Activated CD4-positive, alpha-beta T cell treated with anti-CD3 and anti-CD28 coated beads, Interleukin-2, amount 50 U/mL, for 24 hours (primary cell): ENCODE data around the gene HADH.
"Not testable (repeated sequence)": the region's sequence is repeated elsewhere in the genome, so short reads cannot be mapped to it uniquely, and the experiment has no call there.

Experiments used
- DNase-seq, 2 donors: peaks; one replicate each; pipeline ENCODE4 v3.0.0-alpha.2; 2020; ENCODE audit warnings: low read depth in 1 of 2, low spot score in 1 of 2

Gene HADH

DNA sequence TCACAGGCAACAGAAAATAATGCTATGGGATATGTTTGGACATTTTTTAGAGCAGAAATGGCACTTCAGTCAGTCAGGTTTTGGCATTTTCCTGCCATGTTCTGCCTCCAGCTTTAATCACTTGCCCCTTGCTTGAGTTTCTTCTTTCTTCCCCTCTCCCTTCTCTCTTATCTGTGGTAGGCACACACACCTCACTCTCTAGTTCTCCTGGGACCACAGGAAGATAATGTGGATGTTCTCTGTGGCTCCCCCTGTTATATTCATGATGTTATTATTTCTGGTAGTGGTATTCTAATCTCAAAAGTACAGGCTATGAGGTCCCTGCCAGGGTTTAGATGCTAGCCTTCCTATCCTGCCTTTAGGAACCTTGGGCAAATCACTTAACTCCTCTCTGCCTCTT is 5.2 kb downstream of the HADH start:
- DNase-seq = no peak

DNA sequence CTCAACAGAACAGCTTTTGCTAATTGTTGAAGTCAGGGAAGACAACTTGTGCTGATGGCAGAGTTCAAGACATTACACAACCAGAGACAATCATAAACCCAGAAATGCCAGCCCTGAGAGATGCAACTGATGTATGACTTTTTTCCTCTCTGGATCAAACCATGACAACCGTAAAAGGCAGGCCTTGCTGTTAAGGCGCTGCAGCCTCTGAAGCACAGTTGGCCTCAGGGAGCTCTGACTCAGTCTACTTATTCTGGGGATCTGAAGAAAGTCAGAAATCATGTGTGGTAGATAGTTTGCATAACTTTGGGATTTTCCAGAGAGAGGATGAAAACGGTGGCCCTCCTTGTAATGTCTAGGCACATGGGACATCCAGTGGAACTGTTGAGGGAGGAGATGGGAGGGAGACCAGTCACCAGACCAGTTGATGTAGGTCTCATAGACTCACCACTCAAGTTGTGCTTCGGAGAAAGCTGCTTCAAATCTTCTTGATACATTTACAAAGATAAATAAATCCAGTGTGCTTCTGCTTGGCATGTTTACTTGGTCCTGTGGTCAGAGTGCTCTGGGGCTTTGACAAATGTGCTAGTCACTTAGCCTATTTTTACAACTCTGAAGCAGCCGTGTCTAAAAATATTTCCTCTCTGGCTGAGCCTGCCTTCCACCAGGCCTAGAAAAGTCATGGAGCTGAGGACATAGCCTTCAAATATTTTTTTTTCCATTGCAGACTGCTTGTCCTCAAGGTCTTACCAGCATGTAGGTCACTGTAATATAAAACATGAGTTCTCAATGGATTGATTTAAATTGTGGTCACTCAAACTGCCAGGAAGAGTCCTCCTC is 7.5 kb downstream of the HADH start:
- no peak for DNase-seq

DNA sequence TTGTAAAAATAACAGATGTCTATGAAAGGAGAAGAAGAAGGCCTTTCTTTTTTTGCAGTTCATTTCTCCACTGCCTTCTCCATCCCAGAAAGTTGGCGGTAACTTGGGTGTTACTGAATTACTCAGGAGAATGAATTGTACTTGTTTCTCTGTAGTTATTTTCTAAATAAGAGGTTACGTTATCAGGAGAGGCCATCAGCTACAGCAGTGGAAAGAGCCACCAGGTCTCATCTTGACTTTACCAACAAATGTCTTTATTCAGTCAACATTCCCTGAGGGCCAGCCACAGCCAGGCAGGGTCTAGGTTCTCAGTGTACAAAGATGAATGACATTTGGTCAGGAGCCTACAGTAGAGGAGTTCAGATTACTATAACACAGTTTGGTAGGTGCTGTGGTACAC is 8.1 kb downstream of the HADH start:
- no peak for DNase-seq

DNA sequence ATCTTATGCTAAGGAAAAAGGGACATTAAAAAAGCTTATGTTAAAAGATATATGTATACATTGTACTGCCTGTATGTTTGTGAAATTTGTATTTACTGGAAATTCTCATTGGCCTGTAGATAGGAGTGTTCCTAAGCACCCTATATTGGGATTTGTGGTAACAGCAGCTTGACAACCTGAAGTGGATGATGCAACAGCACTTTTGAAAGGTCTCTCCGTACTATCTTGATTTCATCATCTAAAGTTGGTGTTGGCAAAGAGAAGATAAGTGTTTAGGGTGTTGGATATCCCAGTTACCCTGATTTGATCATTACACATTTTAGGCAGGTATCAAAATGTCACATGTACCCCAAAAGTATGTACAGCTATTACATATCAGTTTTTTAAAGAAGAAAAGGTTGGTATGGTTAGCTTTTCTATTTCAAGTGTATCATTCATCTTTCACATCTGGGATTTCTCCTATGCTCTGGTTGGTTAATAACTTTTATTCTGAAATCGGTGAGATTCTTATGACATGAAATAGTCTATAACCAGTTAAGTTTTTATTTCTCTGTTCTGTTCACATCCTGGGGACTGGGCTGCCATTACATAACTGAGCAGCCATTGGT is 10.3 kb downstream of the HADH start:
- no peak for DNase-seq

DNA sequence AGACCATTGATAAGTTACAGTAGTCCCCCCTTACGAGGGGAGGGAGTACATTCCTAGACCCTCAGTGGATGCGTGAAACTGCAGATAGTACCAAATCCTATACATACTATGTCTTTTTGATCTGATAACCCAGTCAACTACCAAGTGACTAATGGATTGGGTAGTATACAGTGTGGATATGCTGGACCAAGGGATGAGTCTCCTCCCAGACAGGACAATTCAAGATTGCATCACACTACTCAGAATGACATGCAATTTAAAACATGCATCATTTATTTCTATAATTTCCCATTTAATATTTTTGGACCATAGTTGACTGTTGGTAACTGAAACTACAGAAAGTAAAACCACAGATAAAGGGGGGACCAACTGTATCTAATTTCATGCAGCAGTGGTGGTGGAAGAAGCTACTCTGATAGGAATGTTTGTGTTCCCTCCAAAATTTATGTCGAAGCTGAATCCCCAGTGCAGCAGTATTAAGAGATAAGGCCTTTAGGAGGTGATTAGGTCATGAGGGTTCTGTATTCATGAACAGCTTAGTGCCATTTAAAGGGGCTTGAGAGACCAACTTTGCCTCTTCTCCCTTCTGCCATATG is 11.9 kb downstream of the HADH start:
- no peak for DNase-seq

DNA sequence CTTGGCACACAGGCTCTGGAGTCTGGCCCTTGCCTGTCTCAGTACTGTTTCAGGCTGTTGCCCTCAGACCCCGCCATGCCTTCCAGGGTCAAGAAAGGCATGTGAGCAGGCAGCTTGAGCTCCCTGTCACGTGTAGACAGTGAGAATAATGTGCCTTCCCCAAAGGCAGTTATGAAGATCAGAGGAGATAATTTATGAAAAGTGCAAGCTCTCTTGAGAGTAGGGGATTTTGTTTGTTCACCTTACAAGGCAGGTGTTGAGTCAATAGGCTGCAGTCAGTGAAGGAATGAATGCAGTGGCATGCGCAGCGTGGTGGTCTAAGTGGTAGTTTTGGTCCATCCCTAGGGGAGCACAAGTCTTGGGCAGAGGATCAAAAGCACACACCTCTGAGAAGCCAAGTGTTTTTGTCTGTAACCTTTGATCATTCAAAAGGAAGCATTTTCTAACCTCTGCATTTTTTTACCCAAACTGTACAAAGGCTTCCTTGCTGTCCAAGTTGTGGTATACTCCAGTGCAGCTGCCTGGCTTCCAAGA is 14.4 kb downstream of the HADH start:
- no peak for DNase-seq

DNA sequence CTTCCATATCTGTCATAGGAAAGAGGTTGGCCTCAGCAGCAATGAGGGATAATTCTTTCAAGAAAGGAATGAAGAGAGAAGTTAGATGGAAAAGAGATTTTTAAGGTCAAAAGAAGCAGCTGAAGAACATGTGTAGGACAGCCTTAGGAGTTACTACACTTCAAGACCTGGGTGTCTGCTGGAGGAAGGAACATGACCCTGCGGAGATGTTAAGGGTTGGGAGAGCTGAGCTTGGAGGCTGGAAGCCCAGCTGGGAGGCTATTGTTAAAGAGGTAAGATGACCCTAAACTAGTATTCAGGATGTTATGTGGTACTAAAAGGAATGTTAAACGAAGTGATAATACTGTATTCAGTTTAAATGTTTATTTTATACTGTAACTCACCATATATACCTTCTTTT is 15.0 kb downstream of the HADH start:
- DNase-seq = no peak

DNA sequence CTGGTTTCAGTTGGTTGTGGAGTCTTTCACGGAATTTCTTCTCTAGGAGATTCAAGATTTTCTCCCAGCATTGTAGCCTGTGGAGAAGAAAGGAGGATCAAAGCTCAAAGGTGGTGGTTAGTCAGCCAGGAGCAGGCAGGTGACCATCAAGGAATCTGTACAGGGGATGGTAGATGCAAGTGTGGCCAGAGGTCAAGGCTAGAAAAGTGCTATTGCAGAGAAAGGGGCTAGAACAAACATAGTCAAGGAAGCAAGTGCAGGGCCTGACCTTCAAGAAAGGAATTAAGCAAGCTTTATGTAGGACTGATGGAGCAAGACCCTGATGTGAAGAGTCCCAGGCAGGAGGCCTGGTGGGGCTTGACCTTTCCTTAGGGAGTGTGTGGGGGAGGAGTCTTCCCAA is 16.1 kb downstream of the HADH start:
- DNase-seq = no peak

DNA sequence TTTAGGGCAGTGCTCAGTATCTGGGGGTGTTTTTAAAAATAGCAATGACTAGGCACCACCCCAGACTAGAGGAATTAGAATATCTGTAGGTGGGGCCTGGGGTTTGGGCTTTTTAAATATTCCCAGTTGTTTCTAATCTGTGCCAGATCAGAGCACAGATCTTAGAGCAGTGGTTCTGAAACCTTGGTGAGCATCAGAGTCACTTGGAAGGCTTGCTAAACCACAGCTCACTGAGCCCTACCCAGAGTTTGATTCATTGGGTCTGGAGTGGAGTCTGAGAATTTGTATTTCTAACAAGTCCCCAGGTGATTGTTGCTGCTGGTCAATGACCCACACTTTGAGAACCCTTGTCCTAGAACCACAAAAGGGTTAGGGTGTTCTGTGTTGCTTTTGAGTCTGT is 16.7 kb downstream of the HADH start:
- DNase-seq = no peak

DNA sequence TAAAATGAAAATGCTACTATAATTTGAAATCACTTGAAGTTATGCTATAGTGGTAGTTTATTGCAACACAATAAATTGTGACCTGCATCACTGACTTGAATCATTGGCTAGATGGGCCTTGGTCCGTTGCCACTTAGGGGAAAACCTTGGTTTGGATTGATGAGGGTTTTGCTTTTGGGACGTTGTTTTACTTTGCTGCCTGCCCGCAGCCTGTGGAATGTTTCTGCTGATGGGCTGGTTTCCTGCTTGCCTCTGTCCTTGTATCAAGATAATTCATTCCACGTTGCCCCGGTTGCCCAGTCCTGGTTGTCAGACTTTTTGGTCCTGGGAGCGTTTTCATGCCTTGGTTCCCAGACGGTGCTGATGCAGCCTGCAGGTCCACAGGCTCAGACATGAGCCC is 18.3 kb downstream of the HADH start:
- no peak for DNase-seq

DNA sequence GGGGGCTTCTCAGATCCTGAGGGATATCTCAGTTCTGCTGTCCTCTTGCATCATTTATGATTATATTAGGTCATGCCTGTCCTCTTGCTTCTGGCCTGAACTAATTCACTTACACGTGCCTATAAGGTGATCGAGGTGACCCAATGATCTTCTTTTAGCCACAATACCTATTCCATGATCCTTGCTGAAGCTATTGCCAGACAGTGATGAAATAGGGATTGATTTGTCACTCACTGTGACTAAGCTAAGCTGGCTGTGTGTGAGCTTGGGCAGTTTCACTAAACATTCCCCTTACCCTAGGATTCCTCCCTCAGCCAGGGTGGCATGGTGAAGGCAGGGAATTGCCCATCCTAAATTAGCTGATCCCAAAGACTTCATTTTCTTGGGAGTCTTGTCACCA is 19.0 kb downstream of the HADH start:
- DNase-seq = no peak

DNA sequence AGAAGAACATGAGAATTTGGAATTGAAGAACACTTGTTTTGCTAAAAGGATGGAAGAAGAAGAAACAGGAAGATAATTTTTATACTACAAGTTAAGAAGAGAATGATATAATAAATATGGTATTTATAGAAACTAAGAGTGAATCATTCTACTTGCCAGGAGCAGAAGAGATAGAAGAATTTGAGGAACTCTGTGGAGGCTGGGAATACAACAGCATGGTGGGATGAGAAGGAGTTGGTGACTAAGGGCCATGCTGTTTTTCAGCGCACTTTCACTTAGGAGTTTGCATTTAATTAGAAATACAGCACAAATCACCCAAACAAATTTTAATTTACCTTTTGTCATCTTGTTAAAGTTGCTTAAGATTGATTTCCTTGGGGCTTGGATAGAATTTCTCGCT is 20.5 kb downstream of the HADH start:
- no peak for DNase-seq

DNA sequence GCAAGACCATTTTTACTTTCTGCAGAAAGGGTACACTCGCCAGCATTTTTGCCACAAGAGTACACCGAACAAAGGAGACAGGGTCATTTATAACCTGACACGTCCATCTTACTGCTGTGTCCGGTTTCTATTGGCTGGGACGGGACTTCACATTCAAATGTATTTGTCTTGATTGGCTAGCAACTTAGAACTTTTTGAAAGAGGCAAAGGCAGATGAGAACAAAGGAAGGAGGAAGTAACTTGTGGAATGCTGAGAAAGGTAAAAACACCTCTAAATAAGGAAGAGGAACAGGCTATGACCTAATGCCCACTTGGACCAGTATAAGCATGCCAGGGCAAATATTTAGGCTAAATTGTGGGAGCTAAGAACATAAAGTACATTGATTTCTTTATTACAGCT is 22.7 kb downstream of the HADH start:
- not testable (repeated sequence) for DNase-seq

DNA sequence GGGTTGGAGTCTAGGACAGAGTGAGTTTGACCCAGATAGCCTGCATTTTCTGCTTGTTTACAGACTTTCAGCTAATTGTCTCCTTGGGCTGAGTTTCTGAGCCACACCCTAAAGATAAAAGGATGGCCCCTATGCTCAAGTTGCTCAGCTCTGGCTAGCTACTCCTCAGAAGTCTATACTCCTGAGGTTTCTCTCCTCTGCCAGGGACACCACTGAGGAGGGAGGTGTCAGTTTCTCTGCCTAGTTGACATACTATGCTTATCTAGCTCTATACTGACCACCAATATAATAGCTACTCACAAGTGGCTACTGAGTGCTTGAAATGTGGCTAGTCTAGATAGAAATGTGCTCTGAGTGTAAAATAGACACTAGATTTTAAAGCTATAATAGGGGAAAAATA is 23.6 kb downstream of the HADH start:
- no peak for DNase-seq

DNA sequence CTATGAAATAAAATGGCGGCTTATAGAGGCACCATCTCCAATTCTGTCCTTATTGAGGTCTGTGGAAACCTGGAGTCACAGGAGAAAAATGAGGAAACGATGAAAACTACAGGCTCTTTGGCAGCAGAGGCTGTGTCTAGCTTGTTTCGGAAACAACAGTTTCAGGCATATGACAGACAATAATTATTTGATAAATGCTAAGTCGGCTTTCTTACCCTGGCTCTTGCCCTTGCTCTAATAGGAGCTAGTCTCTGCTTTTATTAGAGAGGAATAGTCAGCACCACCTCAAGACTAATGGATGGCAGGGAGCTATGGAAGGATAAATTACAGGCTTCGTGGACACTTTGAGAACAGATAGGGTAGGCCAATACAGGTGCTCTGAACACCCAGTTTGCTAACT is 24.3 kb downstream of the HADH start:
- no peak for DNase-seq

DNA sequence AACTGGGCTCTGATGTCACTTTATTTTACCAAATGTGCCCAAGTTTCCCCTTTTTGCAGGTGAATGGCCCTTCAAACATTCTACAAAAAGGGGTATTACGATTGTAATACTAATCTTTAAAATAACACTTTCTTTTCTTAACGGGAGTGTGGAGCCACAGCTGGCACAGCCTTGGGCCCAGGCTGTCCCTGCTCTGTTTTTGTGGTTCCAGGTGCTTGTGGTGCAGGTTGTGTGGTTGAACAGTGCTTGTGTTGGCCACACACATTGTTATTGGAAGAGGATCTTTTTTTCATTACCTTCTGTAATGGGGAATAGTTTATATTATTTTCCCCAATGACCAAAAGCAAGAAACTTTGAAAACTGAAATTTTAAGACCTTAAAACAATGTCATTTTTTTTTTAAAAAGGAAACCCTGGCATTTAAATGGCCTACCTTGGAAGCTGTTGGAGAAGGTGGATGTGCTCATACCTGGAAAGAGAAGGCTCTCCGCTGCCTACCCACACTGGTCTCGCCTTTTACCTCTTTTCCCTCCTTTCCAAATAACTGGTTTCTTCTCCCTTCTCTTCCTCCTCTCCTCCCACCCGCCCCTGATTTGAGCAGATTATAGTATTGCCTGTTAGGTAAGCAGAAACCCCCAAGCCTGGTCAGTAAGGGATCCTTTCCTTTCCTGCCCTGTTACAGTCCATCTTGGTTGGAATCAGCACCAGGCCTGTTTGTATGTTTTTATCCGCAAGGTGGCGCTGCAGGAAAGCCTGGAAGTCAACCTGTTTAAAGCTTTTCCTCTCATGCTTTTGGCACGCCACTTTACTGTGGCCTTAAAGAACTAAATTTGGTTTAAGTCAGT is 28.6 kb downstream of the HADH start:
- peak; percentile 73 to 84 for DNase-seq

DNA sequence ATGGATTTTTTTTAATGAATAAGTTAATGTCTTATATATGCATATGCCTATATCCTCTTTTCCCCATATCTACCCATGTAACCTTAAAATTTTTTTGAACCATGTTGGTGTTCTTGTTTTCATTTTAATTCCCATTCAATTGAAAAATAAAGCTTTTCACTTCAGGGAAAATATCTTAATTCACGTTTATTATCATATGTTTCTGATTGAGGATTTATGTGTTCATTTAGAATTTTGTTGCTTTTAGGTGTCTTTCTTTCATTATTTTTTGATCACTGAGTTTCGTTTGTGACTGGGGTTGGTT is 29.1 kb downstream of the HADH start:
- DNase-seq = no peak

DNA sequence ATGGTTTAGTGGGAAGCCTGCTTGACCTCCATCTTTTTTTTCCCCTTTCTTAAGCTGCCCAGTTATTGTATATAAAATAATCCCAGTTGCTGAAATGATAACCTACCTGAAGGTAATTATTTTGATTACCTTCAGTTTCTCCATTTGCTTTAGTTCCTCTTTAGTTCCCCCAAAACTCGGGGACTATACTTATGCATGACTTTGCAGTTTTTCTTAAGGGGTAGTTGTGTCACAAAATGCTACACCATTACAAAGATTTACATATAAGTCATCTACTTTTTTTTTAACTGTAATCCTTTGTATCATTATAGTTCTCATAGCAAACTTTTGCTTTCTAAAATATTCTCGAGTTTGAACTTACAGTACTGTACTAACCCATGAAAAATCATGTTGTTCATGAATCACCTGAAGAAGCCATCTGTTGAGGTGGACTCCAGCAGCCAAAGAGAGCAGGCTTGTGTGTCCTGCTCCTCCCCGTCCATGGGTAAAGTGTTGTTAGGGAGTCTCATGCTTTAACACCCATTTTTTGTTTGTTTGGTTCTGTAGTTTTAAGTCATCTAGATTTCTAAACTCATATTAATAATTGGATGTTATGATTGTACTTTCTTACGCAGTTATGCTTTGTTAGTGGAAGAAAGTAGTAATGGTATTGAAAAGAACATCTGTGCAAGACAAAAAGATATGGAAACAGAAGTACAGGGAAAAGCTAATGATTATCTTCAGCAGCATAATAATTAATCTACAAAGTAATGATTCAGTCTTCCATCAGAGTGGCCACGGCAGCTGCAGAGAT is 34.6 kb downstream of the HADH start:
- DNase-seq = no peak

DNA sequence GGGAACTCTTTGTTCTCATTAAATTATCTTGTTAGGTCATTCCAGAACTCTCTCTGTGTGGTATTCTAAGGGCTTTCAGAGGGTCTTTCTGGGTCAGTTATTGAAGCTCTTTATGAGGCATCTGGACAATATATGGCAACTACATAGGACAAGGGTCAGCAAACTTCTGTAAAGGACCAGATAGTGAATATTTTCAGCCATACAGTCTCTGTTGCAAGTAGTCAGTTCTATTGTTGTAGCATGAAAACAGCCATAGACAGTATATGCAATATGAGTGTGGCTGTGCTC is 35.1 kb downstream of the HADH start:
- no peak for DNase-seq

DNA sequence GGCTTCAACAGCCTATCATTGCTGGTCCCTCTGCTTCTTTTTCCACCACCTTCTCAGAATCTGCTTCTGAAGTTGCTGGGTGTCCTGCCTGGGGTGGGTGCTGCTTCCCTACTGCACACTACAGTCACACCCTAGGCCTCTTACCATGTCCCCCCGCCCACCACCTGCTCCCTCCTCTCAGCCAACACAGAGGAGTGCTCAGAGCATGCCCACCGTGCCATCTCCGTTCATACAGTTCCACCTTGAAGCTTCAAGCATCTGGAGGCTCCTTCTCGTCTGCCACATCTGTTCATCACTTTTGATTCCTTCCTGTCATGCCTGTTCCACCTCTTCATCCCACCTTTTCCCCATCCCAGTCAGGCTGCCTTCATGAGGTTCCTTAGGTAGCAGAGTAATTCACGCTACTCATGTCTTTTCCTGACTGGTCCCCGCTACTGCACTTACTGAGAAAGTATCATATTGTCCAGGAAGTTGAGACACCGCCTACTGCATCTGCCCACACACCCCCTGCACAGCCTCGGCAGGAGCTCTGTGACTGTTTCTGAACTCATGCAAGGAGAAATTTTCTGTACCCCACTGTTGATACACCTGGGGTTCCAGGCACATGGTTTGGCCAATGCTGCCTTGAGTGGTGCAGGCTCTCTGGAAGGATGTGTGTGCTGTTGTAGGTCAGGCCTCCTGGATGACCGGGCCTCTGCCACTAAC is 39.5 kb downstream of the HADH start:
- DNase-seq = no peak
